GM19455 (cell line): Measurements from ENCODE around the gene AHDC1.

Experiments
- ATAC-seq: cut with Tn5 transposase; IDR thresholded peaks from one replicate; pipeline ENCODE4 v1.9.1; 2021; ENCODE audit not compliant: unreplicated experiment

Gene AHDC1

DNA sequence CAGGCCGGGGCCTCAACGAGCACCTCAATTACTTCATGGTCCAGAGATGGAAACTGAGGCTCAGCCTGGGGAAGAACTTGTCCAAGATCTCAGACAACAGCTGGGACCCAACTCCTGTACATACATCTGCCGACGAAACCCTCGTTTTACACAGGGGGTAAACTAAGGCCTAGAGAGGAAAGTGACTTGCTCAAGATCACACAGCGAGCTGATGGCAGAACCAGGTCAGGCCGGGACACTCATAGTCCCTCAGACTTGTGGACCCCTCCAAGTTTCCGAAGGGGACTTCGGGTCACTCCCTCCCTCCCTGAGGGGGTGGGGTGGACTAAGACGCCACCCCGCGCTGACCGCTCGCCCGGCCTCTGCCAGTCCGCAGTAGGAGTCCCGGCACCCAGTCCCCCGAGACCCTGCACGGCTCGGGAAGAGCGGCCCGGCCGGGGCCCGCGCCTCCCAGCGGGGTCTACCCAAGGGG, 114.4 kb downstream of the AHDC1 start:
- peak; percentile 29 for ATAC-seq

DNA sequence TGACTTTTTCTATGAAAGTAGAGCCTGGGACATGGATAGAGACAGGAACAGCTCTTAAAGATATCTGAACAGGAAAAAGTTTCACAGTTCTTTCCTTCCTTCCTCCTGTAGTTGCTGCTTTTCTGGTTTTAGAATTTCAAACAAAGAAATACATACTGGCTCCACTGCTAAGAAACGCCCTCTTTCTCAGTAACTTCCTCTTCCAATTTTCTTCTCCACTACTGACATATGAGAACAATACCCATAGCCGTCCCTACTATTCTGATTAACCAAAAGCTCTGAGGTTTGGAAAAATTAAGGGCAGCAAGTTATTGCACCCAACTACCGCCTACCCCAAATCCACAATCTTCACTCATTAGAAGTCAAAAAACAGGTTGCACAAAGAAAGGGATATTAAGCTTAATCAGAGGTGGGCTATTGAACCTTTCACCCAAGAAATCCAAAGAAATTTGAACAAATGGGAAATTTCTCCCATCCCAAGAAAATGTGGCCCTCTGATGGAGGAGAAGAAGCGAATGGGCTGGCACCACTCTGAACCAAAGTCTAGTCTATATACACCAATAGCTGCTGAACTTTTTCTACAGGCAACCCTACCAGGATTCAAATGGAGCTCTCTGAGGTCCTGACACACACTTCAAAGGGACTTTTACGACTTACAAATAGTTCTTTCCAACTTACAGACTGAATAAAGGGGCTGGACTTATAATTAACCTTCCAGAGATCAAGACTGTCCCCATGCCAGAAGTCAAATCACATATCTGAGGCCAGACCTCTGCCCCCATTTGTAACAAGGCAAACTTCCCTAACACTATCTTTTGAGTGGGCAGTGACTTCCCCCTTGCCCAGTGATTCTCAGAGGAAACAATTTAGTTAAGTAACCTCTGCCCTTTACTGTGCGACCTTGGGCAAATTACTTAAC, 115.7 kb downstream of the AHDC1 start:
- no peak for ATAC-seq

DNA sequence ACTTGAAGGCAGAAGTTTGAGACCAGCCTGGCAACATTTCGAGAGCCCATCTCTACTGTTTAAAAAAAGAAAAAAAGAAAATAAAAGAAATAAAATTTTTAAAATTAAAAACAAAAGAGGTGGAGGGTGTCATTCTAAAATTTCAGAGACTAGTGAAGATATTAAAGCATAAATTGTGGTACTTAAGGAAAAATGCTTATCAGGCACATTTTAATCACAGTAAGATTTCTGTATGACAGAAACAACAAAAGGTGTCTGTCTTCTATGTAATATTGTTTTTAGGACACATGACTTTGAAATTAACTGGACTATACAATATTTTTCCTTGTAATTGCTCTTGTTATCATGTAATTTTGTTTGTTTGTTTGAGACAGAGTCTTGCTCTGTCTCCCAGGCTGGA, 118.6 kb downstream of the AHDC1 start:
- ATAC-seq: no peak
